GM21367 (cell line): ENCODE results near the gene SERPINB8.
A peak's percentile ranks its signal among the peaks of the same experiment; 100 is the strongest.

Experiments
- ATAC-seq: cut with Tn5 transposase; IDR thresholded peaks from one replicate; pipeline ENCODE4 v1.9.1; 2021; ENCODE audit not compliant: unreplicated experiment

SERPINB8 gene

GRCh38 chr18:63963615-63964256 is 6.1 kb upstream of the SERPINB8 start:
- peak; percentile 91 for ATAC-seq

GRCh38 chr18:63964908-63965307 is 5.0 kb upstream of the SERPINB8 start:
- no peak for ATAC-seq

GRCh38 chr18:63965716-63966330 is 4.1 kb upstream of the SERPINB8 start:
- ATAC-seq, result no peak

- ATAC-seq, result no peak
Observed at GRCh38 chr18:63970809-63971205, 926 bp downstream of the SERPINB8 start.

GRCh38 chr18:63971320-63972001 is 1.6 kb downstream of the SERPINB8 start:
- no peak for ATAC-seq

- ATAC-seq, result no peak
Observed at GRCh38 chr18:63972002-63972376, 2.1 kb downstream of the SERPINB8 start.

- ATAC-seq, result no peak
Observed at GRCh38 chr18:63974991-63975390, 5.1 kb downstream of the SERPINB8 start.

GRCh38 chr18:63975628-63976027 is 5.7 kb downstream of the SERPINB8 start:
- no peak for ATAC-seq

- no peak for ATAC-seq
Observed at GRCh38 chr18:63977040-63977439, 7.2 kb downstream of the SERPINB8 start.

- peak; percentile 84 for ATAC-seq
Observed at GRCh38 chr18:63979409-63979920, 9.6 kb downstream of the SERPINB8 start.

- ATAC-seq, result no peak
Observed at GRCh38 chr18:63980027-63980426, 10.1 kb downstream of the SERPINB8 start.

- no peak for ATAC-seq
Observed at GRCh38 chr18:63980896-63981460, 11.1 kb downstream of the SERPINB8 start.

- no peak for ATAC-seq
Observed at GRCh38 chr18:63981719-63982118, 11.8 kb downstream of the SERPINB8 start.

GRCh38 chr18:63982361-63982760 is 12.5 kb downstream of the SERPINB8 start:
- no peak for ATAC-seq

GRCh38 chr18:63986885-63987284 is 17.0 kb downstream of the SERPINB8 start:
- no peak for ATAC-seq

- ATAC-seq, result no peak
Observed at GRCh38 chr18:63987743-63988142, 17.9 kb downstream of the SERPINB8 start.

GRCh38 chr18:63992751-63993150 is 22.9 kb downstream of the SERPINB8 start:
- ATAC-seq, result no peak

- ATAC-seq, result peak; percentile 70
Observed at GRCh38 chr18:63994783-63995399, 25.0 kb downstream of the SERPINB8 start.

- ATAC-seq, result no peak
Observed at GRCh38 chr18:63997041-63997440, 27.2 kb downstream of the SERPINB8 start.

GRCh38 chr18:63997606-63998005 is 27.7 kb downstream of the SERPINB8 start:
- no peak for ATAC-seq

- ATAC-seq, result no peak
Observed at GRCh38 chr18:63999871-64000270, 30.0 kb downstream of the SERPINB8 start.
